Cardiac septum (tissue), 1 donor: Measurements from ENCODE around the gene CCNYL1. TPM values are rescaled to one million over a fixed set of nuclear protein-coding genes. Genes with fewer than 3 reads are reported as not detected.
A peak's percentile ranks its signal among the peaks of the same experiment; 100 is the strongest.
"Not testable (repeated sequence)": the region's sequence is repeated elsewhere in the genome, so short reads cannot be mapped to it uniquely, and the experiment has no call there.

Source experiments
- DNase-seq: peaks from one replicate; pipeline ENCODE4 v3.0.0-alpha.2; 2020; ENCODE audit warnings: low spot score
- intact Hi-C: fragments of 100-400 bp; cut with DNase I; formaldehyde crosslinking; loops from one replicate; pipeline ENCODE4 v1.14.0; 2022
- total RNA-seq: library from RNA; stranded (reverse); fragmentation: NEBNext Ultra II Directional; extraction: Animal tissue kit (Norgen Biotek cat#: 25700); gene quantifications from one replicate; pipeline ENCODE4 v1.2.1, GENCODE V29; 2021
- donor health status: DM: no; HTN: no; CAD: no.

CCNYL1 gene
- total RNA-seq, 1 donor from 2014 or later = 12.0 TPM

- no peak for DNase-seq
- intact Hi-C loops = no loop called here
These were observed 46.6 kb downstream of the CCNYL1 start for GRCh38 chr2:207758025-207758424.

- intact Hi-C loops = no loop called here
- DNase-seq = no peak
These were observed 48.5 kb downstream of the CCNYL1 start for GRCh38 chr2:207759890-207760289.

GRCh38 chr2:207760453-207760852 lies 49.0 kb downstream of the CCNYL1 start:
- no peak for DNase-seq
- intact Hi-C loops = no loop called here

- intact Hi-C loops, DNase-seq: not testable (repeated sequence)
These were observed 50.0 kb downstream of the CCNYL1 start for GRCh38 chr2:207761426-207761825.

DNA sequence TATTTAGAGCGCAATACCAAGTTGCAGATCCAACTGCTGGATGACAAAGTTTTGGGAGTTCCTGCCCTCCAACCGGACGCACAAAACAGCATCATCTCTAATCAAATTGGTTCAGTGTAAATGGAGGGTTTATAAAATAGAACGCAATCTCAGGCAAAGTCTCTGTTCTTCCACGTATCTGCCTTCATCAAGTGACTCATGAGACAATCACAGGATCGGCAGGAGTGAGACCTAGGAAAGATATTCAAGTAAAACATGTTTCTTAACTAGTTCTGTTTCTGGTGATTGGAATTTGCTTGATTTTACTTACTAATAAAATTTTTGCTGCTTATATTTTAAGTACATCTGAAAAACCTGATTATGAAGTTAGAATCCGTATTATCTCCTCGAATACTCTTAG lies 50.7 kb downstream of the CCNYL1 start:
- intact Hi-C loops = no loop called here
- DNase-seq = no peak

DNA sequence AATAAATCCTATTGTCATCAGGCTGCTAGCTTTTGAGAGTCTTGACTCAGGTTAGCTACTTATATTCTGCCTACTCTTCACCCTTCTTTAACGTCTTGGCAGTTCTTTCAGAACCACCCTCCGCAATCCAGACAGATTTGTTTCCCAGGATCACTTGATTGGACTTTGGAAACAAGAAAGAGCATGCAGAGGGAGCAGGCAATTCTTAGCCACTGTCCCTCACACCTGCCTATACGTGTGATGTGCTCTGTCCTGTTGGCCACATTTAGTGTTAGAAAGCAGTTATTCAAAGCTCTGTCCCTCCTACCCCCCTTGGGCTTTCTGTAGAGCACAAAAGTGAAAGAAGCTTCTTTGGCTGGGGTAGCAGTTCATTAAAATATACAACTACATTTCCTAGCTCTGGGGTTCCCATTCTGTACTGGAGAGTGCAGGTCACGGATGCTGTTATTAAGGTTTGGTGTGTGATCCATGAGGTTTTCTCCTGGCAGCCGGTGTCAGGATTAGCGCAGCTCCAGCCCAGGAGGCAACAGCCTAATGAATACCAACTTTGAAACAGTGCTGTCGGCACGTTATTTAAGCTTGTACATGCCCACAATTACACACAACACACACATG lies 52.0 kb downstream of the CCNYL1 start:
- intact Hi-C loops = no loop called here
- no peak for DNase-seq

DNA sequence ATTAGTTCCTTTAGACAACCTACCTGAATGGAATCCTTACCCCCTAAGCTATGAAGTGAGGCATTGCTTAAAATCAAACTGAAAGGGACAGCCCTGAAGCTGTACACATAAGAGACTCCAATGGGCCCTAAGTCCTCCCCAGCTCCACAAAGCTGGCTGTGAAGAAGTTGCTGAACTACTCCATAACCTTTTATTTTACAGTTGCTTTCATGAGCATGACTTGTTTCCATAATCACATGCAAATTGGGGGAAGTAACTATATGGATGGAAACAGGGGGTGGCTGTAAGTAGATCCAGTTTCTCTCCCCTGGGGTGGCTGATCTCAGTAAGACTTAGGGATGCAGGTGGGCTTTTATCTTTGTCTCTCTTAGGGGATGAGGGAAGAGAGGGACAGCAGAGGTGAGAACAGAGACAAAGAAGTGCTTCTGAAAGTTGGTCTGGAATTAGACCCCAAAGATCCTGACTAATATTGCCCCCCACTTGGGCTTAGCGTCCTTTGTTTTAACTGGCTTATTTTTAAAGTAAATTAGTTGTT lies 52.7 kb downstream of the CCNYL1 start:
- DNase-seq = no peak
- intact Hi-C loops = no loop called here

- no peak for DNase-seq
- intact Hi-C loops = loop anchor here (5.0 kb wide), 2 partner anchors 72 to 262 kb away; partner anchors contain the start of gene PLEKHM3
These were observed 54.1 kb downstream of the CCNYL1 start for GRCh38 chr2:207765547-207765946.

- DNase-seq = no peak
- intact Hi-C loops = loop anchor here (5.0 kb wide), 2 partner anchors 71 to 261 kb away; partner anchors contain the start of gene PLEKHM3
These were observed 54.7 kb downstream of the CCNYL1 start for GRCh38 chr2:207766041-207766551.

GRCh38 chr2:207766697-207767460 lies 55.4 kb downstream of the CCNYL1 start:
- DNase-seq = no peak
- intact Hi-C loops = loop anchor here (5.0 kb wide), 2 partner anchors 70 to 260 kb away; partner anchors contain the start of gene PLEKHM3

DNA sequence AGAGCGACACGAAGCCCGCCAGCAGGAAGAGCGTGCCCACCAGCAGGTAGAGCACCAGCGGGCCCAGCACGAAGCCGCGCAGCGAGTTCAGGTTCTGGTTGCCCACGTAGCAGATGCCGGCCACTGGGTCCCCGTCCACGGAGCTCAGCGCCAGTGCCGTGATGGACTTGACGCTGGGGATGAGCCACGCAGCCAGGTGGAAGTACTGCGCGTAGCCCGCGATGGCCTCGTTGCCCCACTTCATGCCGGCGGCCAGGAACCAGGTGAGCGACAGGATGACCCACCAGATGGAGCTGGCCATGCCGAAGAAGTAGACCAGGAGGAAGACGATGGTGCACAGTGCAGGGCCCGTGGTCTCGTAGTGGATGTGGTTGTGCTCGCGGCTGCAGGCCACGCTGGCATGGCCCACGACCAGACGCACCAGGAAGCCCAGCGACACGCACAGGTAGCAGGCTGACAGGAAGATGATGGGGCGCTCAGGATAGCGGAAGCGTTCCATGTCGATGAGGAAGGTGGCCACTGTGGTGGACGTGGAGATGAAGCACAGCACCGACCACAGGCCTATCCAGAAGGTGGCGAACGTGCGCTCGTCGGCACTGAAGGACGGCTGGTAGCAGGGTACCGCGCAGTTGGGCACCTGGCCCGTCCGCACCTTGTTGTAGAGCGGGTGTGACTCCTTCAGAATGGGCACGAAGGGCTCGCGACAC lies 56.2 kb downstream of the CCNYL1 start:
- intact Hi-C loops = loop anchor here (2.0 to 5.0 kb wide), 3 partner anchors 70 to 260 kb away; partner anchors contain the start of gene PLEKHM3
- DNase-seq = no peak

GRCh38 chr2:207768168-207768865 lies 56.9 kb downstream of the CCNYL1 start:
- peak; percentile 80 for DNase-seq
- intact Hi-C loops = loop anchor here (2.0 to 5.0 kb wide), 3 partner anchors 69 to 259 kb away; partner anchors contain the start of gene PLEKHM3

GRCh38 chr2:207768866-207769596 lies 57.6 kb downstream of the CCNYL1 start:
- intact Hi-C loops = loop anchor here (2.0 to 5.0 kb wide), 3 partner anchors 68 to 258 kb away; partner anchors contain the start of gene PLEKHM3
- DNase-seq = no peak

GRCh38 chr2:207770602-207771404 lies 59.4 kb downstream of the CCNYL1 start:
- intact Hi-C loops = no loop called here

GRCh38 chr2:207771421-207771820 lies 60.0 kb downstream of the CCNYL1 start:
- intact Hi-C loops = no loop called here
- no peak for DNase-seq

More at GRCh38 chr2:207770602-207771404, 59.4 kb downstream of the CCNYL1 start:
- no peak for DNase-seq

DNA sequence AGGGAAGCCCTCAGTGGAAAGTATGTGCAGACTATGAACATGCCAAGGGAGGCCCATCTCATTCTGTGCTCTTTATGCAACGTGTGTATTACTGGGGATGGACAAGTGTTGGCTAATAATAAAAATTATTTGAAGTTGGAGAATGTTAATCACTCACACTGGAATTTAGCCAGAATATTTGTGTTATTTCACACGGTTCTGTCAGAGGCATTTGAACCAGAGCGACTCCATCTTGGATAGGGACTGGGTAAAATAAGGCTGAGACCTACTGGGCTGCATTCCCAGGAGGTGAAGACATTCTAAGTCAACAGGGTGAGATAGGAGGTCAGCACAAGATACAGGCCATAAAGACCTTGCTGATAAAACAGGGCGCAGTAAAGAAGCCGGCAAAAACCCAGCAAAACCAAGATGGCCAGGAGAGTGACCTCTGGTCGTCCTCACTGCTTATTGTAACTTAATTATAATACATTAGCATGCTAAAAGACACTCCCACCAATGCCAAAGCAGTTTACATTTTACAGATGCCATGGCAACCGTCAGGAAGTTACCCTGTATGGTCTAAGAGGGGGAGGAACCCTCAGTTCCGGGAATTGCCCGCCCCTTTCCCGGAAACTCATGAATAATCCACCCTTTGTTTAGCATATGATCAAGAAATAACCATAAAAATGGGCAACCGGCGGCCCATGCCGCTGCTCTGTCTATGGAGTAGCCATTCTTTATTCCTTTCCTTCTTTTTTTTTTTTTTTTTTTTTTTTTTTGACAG lies 60.8 kb downstream of the CCNYL1 start:
- intact Hi-C loops = loop anchor here (2.0 kb wide), 1 partner anchor 21 kb away; no protein-coding TSS in a partner anchor
- no peak for DNase-seq

DNA sequence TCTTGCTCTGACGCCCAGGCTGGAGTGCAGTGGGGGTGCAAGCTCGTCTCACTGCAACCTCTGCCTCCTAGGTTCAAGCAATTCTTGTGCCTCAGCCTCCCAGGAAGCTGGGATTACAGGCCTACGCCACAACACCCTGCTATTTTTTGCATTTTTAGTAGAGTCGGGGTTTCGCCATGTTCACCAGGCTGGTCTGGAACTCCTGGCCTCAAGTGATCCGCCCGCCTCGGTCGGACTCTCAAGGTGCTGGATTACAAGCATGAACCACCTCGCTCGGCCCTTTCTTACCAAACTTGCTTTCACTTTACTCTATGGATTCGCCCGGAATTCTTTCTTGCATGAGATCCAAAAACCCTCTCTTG lies 61.4 kb downstream of the CCNYL1 start:
- DNase-seq = no peak
- intact Hi-C loops = loop anchor here (2.0 kb wide), 1 partner anchor 20 kb away; no protein-coding TSS in a partner anchor
